Measurements from ENCODE around the gene VSTM4.

- TF ChIP-seq POLR2A (IDR thresholded peaks at IDR 0.05; ENCODE audit: low read length) (no peak), GATA1 (IDR thresholded peaks at IDR 0.05; ENCODE audit: low read depth, low read length) (no peak)
Measured at GRCh38 chr10:49076741-49077521, 38.4 kb downstream of the VSTM4 start.

Data from erythroblast (primary cell).